Activated CD4-positive, alpha-beta T cell treated with anti-CD3 and anti-CD28 coated beads, Interleukin-2, amount 10 ng/mL, durations not matched to agents 24 days and 14 days (primary cell): ENCODE data around the gene ADAMTS12. TPM values are rescaled to one million over a fixed set of nuclear protein-coding genes. Genes with fewer than 3 reads are reported as not detected.
"Not testable (repeated sequence)": the region's sequence is repeated elsewhere in the genome, so short reads cannot be mapped to it uniquely, and the experiment has no call there.

Experiments used
- DNase-seq: peaks from one replicate; pipeline ENCODE4 v3.0.0; 2022
- H3K27ac Mint-ChIP-seq: one replicate; pipeline ENCODE4 v1.8.0; 2022; ENCODE audit warnings: mild to moderate bottlenecking, mixed read lengths
- H3K27me3 Mint-ChIP-seq: one replicate; pipeline ENCODE4 v1.8.0; 2022; ENCODE audit warnings: mixed read lengths
- H3K36me3 Mint-ChIP-seq: one replicate; pipeline ENCODE4 v1.8.0; 2022; ENCODE audit warnings: low read depth, mild to moderate bottlenecking, mixed read lengths
- H3K4me1 Mint-ChIP-seq: one replicate; pipeline ENCODE4 v1.8.0; 2021; ENCODE audit warnings: mixed read lengths
- H3K4me3 Mint-ChIP-seq: one replicate; pipeline ENCODE4 v1.8.0; 2022; ENCODE audit warnings: mild to moderate bottlenecking, moderate library complexity, mixed read lengths
- H3K9me3 Mint-ChIP-seq: one replicate; pipeline ENCODE4 v1.8.0; 2021; ENCODE audit warnings: mixed read lengths
- intact Hi-C: fragments of 100-400 bp; cut with micrococcal nuclease; formaldehyde crosslinking; loops from one replicate; pipeline ENCODE4 v1.15.1; 2023
- total RNA-seq: library from RNA; stranded (reverse); gene quantifications from 2 replicates; pipeline ENCODE4 v1.2.3, GENCODE V29; 2022

ADAMTS12 gene
- total RNA-seq, 1 donor from 2014 or later: not detected

DNA sequence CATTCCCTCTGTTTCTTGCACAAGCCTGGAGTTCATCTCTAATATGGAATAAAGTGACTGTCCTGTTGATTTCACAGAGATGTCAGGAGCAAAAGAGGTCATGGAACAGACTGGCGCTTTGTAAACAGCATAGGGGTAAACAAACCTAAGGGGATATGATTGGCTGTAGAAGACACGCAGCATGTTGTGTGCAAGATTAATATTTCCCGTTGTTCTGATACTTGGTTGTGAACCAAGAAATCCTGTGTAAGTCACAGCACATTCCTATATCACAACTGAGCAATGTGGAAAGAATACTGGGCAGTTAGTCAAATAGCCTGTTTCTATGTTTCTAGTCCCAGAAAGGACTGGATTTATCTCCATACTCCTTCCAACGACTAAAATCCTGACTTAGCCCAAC lies 3.2 kb downstream of the ADAMTS12 start:
- H3K27me3 Mint-ChIP-seq: peaks cover 35% of the 10 kb centered on the region
- DNase-seq: no peak
- no peaks in the 10 kb centered on the region for H3K36me3 Mint-ChIP-seq
- no peak overlapping the region for H3K27ac Mint-ChIP-seq
- H3K4me1 Mint-ChIP-seq: peaks cover 5% of the 10 kb centered on the region
- no peaks in the 10 kb centered on the region for H3K9me3 Mint-ChIP-seq
- intact Hi-C loops: no loop called here
- H3K4me3 Mint-ChIP-seq: no peak overlapping the region

DNA sequence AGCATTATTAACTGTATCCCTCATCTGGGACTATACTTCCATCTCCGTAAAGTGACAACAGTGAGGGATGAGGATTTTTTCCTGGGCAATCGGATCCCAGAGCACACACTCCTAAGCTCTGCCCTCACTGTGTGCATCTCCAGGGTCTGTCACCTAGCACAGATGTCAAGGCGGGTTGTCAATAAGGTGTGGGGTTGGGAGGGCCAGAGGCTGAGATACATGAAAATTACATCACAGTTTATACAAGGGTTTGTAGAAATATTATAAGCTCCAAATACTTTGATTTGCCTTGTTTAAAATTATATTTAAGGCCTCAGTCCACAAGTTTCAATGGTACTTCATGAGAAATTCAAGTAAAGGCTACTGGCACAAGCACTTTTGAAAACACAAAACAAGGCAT lies 4.5 kb downstream of the ADAMTS12 start:
- no peak overlapping the region for H3K4me3 Mint-ChIP-seq
- peaks cover 23% of the 10 kb centered on the region for H3K27me3 Mint-ChIP-seq
- H3K36me3 Mint-ChIP-seq: no peaks in the 10 kb centered on the region
- peaks cover 3% of the 10 kb centered on the region for H3K4me1 Mint-ChIP-seq
- no peak for DNase-seq
- no peaks in the 10 kb centered on the region for H3K9me3 Mint-ChIP-seq
- intact Hi-C loops: no loop called here
- H3K27ac Mint-ChIP-seq: no peak overlapping the region

GRCh38 chr5:33886283-33886682 lies 5.5 kb downstream of the ADAMTS12 start:
- no peaks in the 10 kb centered on the region for H3K36me3 Mint-ChIP-seq
- H3K27me3 Mint-ChIP-seq: peaks cover 18% of the 10 kb centered on the region
- H3K27ac Mint-ChIP-seq: no peak overlapping the region
- no peaks in the 10 kb centered on the region for H3K4me1 Mint-ChIP-seq
- intact Hi-C loops: no loop called here
- DNase-seq: no peak
- H3K4me3 Mint-ChIP-seq: no peak overlapping the region
- H3K9me3 Mint-ChIP-seq: no peaks in the 10 kb centered on the region

GRCh38 chr5:33885679-33886078 lies 6.1 kb downstream of the ADAMTS12 start:
- no peaks in the 10 kb centered on the region for H3K36me3 Mint-ChIP-seq
- H3K27me3 Mint-ChIP-seq: peaks cover 12% of the 10 kb centered on the region
- no peak for DNase-seq
- no peaks in the 10 kb centered on the region for H3K9me3 Mint-ChIP-seq
- H3K27ac Mint-ChIP-seq: no peak overlapping the region
- no peak overlapping the region for H3K4me3 Mint-ChIP-seq
- H3K4me1 Mint-ChIP-seq: no peaks in the 10 kb centered on the region
- intact Hi-C loops: no loop called here

GRCh38 chr5:33883482-33883881 lies 8.3 kb downstream of the ADAMTS12 start:
- Mint-ChIP-seq H3K27ac (no peak overlapping the region), H3K27me3 (peaks cover 2% of the 10 kb centered on the region)

DNA sequence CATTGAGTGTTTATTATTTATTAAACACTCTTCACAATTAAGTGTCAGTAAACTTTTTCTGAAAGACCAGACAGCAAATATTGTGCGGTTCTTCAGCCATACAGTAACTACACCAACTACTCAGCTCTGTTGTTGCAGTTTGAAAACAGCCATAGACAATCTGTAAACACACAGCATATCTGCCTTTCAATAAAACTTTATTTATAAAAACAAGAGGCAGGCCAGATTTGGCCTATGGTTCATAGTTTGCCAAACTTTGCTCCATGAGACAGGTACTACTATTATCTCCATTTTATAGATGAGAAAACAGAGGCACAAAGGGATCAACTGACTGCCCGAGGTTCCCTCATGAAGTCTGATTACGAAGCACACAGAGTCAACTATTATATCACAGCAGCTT lies 11.5 kb downstream of the ADAMTS12 start:
- Mint-ChIP-seq H3K27me3 (peaks cover 2% of the 10 kb centered on the region), H3K9me3 (no peaks in the 10 kb centered on the region), H3K4me3 (no peak overlapping the region), H3K36me3 (no peaks in the 10 kb centered on the region), H3K27ac (no peak overlapping the region), H3K4me1 (no peaks in the 10 kb centered on the region)
- DNase-seq: no peak
- intact Hi-C loops: no loop called here

More at GRCh38 chr5:33883482-33883881, 8.3 kb downstream of the ADAMTS12 start:
- Mint-ChIP-seq H3K36me3 (no peaks in the 10 kb centered on the region), H3K9me3 (no peaks in the 10 kb centered on the region), H3K4me3 (no peak overlapping the region), H3K4me1 (no peaks in the 10 kb centered on the region)
- intact Hi-C loops: no loop called here
- DNase-seq: no peak

DNA sequence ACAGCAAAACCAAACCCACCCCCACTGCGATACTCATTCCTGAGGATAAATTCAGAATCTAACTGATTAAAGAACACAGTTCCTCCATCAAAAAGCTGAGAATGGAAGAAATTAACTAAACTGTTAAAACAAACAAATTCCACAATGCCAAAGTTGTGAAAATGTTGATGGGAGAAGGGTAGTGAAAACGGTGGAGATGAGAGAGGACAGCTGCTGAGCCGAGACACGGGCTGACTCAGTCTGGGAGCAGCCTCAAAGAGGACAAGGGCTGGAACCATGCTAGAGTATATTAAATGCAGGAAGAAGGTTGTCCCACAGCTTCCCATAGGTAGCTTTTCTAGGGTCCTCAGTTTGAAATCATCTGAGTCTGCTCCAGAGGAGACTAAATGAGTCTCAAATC lies 14.3 kb downstream of the ADAMTS12 start:
- intact Hi-C loops: no loop called here
- Mint-ChIP-seq H3K27me3 (peaks cover 4% of the 10 kb centered on the region), H3K27ac (no peak overlapping the region), H3K4me3 (no peak overlapping the region), H3K4me1 (no peaks in the 10 kb centered on the region), H3K36me3 (no peaks in the 10 kb centered on the region), H3K9me3 (no peaks in the 10 kb centered on the region)
- DNase-seq: no peak

DNA sequence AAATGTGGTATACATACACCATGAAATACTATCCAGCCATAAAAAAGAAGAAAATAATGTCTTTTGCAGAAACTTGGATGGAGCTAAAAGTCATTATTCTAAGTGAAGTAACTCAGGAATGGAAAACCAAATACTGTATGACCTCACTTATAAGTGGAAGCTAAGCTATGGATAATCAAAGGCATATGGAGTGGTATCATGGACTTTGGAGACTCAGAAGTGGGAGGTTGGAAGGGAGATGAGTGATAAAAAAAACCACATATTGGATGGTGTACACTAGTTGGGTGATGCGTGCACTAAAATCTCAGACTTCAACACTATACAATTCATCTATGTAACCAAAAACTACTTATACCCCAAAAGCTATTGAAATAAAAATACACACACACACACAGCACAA lies 24.5 kb downstream of the ADAMTS12 start:
- peaks cover 10% of the 10 kb centered on the region for H3K27me3 Mint-ChIP-seq
- no peak for DNase-seq
- no peak overlapping the region for H3K27ac Mint-ChIP-seq
- peaks cover 27% of the 10 kb centered on the region for H3K9me3 Mint-ChIP-seq
- H3K4me1 Mint-ChIP-seq: no peaks in the 10 kb centered on the region
- intact Hi-C loops: no loop called here
- H3K4me3 Mint-ChIP-seq: no peak overlapping the region
- H3K36me3 Mint-ChIP-seq: no peaks in the 10 kb centered on the region

DNA sequence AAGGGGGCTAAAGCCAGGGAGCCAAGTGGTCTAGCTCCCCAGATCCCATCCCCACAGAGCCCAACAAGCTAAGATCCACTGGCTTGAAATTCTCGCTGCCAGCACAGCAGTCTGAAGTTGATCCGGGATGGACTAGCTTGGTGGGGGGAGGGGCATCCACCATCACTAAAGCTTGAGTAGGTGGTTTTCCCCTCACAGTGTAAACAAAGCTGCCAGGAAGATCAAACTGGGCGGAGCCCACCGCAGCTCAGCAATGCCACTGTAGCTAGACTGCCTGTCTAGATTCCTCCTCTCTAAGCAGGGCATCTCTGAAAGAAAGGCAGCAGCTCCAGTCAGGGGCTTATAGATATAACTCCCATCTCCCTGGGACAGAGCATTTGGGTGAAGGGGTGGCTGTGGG lies 32.6 kb downstream of the ADAMTS12 start:
- H3K36me3 Mint-ChIP-seq, H3K27ac Mint-ChIP-seq, H3K9me3 Mint-ChIP-seq: not testable (repeated sequence)
- Mint-ChIP-seq H3K27me3 (peaks cover 26% of the 10 kb centered on the region), H3K4me1 (peaks cover 21% of the 10 kb centered on the region), H3K4me3 (peak overlapping the region; percentile 23)
- DNase-seq: peak; percentile 82
- intact Hi-C loops: loop anchor here (10.0 kb wide), 1 partner anchor 414 kb away; the partner anchor contains the start of gene TARS1

- H3K27me3 Mint-ChIP-seq: peaks cover 35% of the 10 kb centered on the region
These were observed 34.8 kb downstream of the ADAMTS12 start for GRCh38 chr5:33857037-33857436.

GRCh38 chr5:33855396-33855795 lies 36.4 kb downstream of the ADAMTS12 start:
- Mint-ChIP-seq H3K36me3 (no peaks in the 10 kb centered on the region), H3K4me3 (no peak overlapping the region), H3K9me3 (peaks cover 4% of the 10 kb centered on the region), H3K27me3 (peaks cover 28% of the 10 kb centered on the region), H3K27ac (no peak overlapping the region), H3K4me1 (peaks cover 15% of the 10 kb centered on the region)
- intact Hi-C loops: loop anchor here (10.0 kb wide), 1 partner anchor 411 kb away; the partner anchor contains the start of gene TARS1
- no peak for DNase-seq

More at GRCh38 chr5:33857037-33857436, 34.8 kb downstream of the ADAMTS12 start:
- DNase-seq: no peak
- Mint-ChIP-seq H3K9me3 (peaks cover 9% of the 10 kb centered on the region), H3K4me3 (no peak overlapping the region), H3K27ac (no peak overlapping the region), H3K36me3 (no peaks in the 10 kb centered on the region), H3K4me1 (peaks cover 21% of the 10 kb centered on the region)
- intact Hi-C loops: loop anchor here (10.0 kb wide), 1 partner anchor 412 kb away; the partner anchor contains the start of gene TARS1

- Mint-ChIP-seq H3K27ac (no peak overlapping the region), H3K4me1 (peaks cover 20% of the 10 kb centered on the region), H3K36me3 (no peaks in the 10 kb centered on the region), H3K27me3 (peaks cover 28% of the 10 kb centered on the region), H3K9me3 (peaks cover 4% of the 10 kb centered on the region), H3K4me3 (no peak overlapping the region)
- no peak for DNase-seq
- intact Hi-C loops: loop anchor here (10.0 kb wide), 1 partner anchor 410 kb away; the partner anchor contains the start of gene TARS1
These were observed 37.0 kb downstream of the ADAMTS12 start for GRCh38 chr5:33854733-33855151.

- Mint-ChIP-seq H3K27ac (no peak overlapping the region), H3K4me3 (no peak overlapping the region), H3K36me3 (no peaks in the 10 kb centered on the region), H3K27me3 (peaks cover 28% of the 10 kb centered on the region), H3K4me1 (peaks cover 11% of the 10 kb centered on the region), H3K9me3 (peaks cover 4% of the 10 kb centered on the region)
- no peak for DNase-seq
- intact Hi-C loops: loop anchor here (10.0 kb wide), 1 partner anchor 408 kb away; the partner anchor contains the start of gene TARS1
These were observed 39.0 kb downstream of the ADAMTS12 start for GRCh38 chr5:33852837-33853236.

GRCh38 chr5:33852319-33852718 lies 39.5 kb downstream of the ADAMTS12 start:
- Mint-ChIP-seq H3K9me3 (peaks cover 4% of the 10 kb centered on the region), H3K36me3 (no peaks in the 10 kb centered on the region), H3K27ac (no peak overlapping the region), H3K4me3 (no peak overlapping the region), H3K27me3 (peaks cover 28% of the 10 kb centered on the region), H3K4me1 (peaks cover 11% of the 10 kb centered on the region)
- no peak for DNase-seq
- intact Hi-C loops: loop anchor here (10.0 kb wide), 1 partner anchor 408 kb away; the partner anchor contains the start of gene TARS1

- DNase-seq: peak; percentile 75
- H3K27me3 Mint-ChIP-seq: peaks cover 29% of the 10 kb centered on the region
- no peaks in the 10 kb centered on the region for H3K36me3 Mint-ChIP-seq
- H3K4me1 Mint-ChIP-seq: peaks cover 9% of the 10 kb centered on the region
- intact Hi-C loops: loop anchor here (10.0 kb wide), 1 partner anchor 405 kb away; the partner anchor contains the start of gene TARS1
- peak overlapping the region; percentile 45 for H3K27ac Mint-ChIP-seq
- H3K9me3 Mint-ChIP-seq: peaks cover 4% of the 10 kb centered on the region
- H3K4me3 Mint-ChIP-seq: peak overlapping the region; percentile 46
These were observed 41.6 kb downstream of the ADAMTS12 start for GRCh38 chr5:33850100-33850594.
